ENCODE data around the gene GET3. TPM values are rescaled to one million over a fixed set of nuclear protein-coding genes. Genes with fewer than 3 reads are reported as not detected.
"Not testable (repeated sequence)": the region's sequence is repeated elsewhere in the genome, so short reads cannot be mapped to it uniquely, and the experiment has no call there.

GET3 gene
- total RNA-seq, result 67.8 and 73.8 TPM in 2 replicates

- peak; percentile 100 for DNase-seq (ENCODE audit: low read depth in 2 of 2)
These were observed at the start of gene GET3 for GRCh38 chr19:12736995-12737834. Gene GET3 (plus strand): TSS chr19:12737497. CDS start chr19:12737506, 9 bp downstream.

- no peak for DNase-seq (ENCODE audit: low read depth in 2 of 2)
These were observed 48.3 kb upstream of the GET3 start for GRCh38 chr19:12689012-12689411.

- DNase-seq (ENCODE audit: low read depth in 2 of 2), result no peak
These were observed 47.6 kb upstream of the GET3 start for GRCh38 chr19:12689581-12690216.

GRCh38 chr19:12692960-12693359 is 44.3 kb upstream of the GET3 start:
- DNase-seq (ENCODE audit: low read depth in 2 of 2), result no peak

- no peak for DNase-seq (ENCODE audit: low read depth in 2 of 2)
These were observed 42.7 kb upstream of the GET3 start for GRCh38 chr19:12694641-12695040.

GRCh38 chr19:12695096-12695495 is 42.2 kb upstream of the GET3 start:
- DNase-seq (ENCODE audit: low read depth in 2 of 2), result peak in 1 of 2 donors; percentile 34

- no peak for DNase-seq (ENCODE audit: low read depth in 2 of 2)
These were observed 41.8 kb upstream of the GET3 start for GRCh38 chr19:12695514-12695913.

- peak in 1 of 2 donors; percentile 32 for DNase-seq (ENCODE audit: low read depth in 2 of 2)
These were observed 41.3 kb upstream of the GET3 start for GRCh38 chr19:12695997-12696365.

GRCh38 chr19:12696366-12697335 is 40.6 kb upstream of the GET3 start, which contains the start of gene FBXW9:
Gene FBXW9 (minus strand): TSS chr19:12696631. CDS start chr19:12696581, 50 bp downstream.
- DNase-seq (ENCODE audit: low read depth in 2 of 2), result peak; percentile 96 to 98

GRCh38 chr19:12697425-12697824 is 39.9 kb upstream of the GET3 start:
- not testable (repeated sequence) for DNase-seq (ENCODE audit: low read depth in 2 of 2)

- DNase-seq (ENCODE audit: low read depth in 2 of 2), result no peak
These were observed 39.2 kb upstream of the GET3 start for GRCh38 chr19:12698138-12698537.

GRCh38 chr19:12701596-12702282 is 35.6 kb upstream of the GET3 start:
- DNase-seq (ENCODE audit: low read depth in 2 of 2), result no peak

GRCh38 chr19:12703046-12703445 is 34.3 kb upstream of the GET3 start:
- DNase-seq (ENCODE audit: low read depth in 2 of 2), result peak; percentile 48 to 53

GRCh38 chr19:12705169-12705568 is 32.1 kb upstream of the GET3 start:
- no peak for DNase-seq (ENCODE audit: low read depth in 2 of 2)

GRCh38 chr19:12705654-12706331 is 31.5 kb upstream of the GET3 start:
- DNase-seq (ENCODE audit: low read depth in 2 of 2), result no peak

GRCh38 chr19:12706332-12706718 is 31.0 kb upstream of the GET3 start:
- DNase-seq (ENCODE audit: low read depth in 2 of 2), result no peak

- no peak for DNase-seq (ENCODE audit: low read depth in 2 of 2)
These were observed 28.7 kb upstream of the GET3 start for GRCh38 chr19:12708641-12709040.

- DNase-seq (ENCODE audit: low read depth in 2 of 2), result no peak
These were observed 26.1 kb upstream of the GET3 start for GRCh38 chr19:12711187-12711586.

GRCh38 chr19:12712077-12712476 is 25.2 kb upstream of the GET3 start:
- not testable (repeated sequence) for DNase-seq (ENCODE audit: low read depth in 2 of 2)

GRCh38 chr19:12713304-12713703 is 24.0 kb upstream of the GET3 start:
- not testable (repeated sequence) for DNase-seq (ENCODE audit: low read depth in 2 of 2)

Data from lung microvascular endothelial cell (primary cell).